GM20431 (cell line): ENCODE measurements around the gene APOA1.
"Not testable (repeated sequence)": the region's sequence is repeated elsewhere in the genome, so short reads cannot be mapped to it uniquely, and the experiment has no call there.

Source experiments
- in situ Hi-C: fragments of 300-500 bp; cut with MseI, MboI; formaldehyde crosslinking; loops from one replicate; pipeline ENCODE4 v1.15.0; 2020; ENCODE audit warnings: low sequenced_read_pairs; ENCODE audit not compliant: unreplicated experiment

The APOA1 gene

GRCh38 chr11:116835791-116836631 lies 1.4 kb downstream of the APOA1 start:
- in situ Hi-C loops = no loop called here

GRCh38 chr11:116835042-116835772 lies 2.2 kb downstream of the APOA1 start:
- in situ Hi-C loops = no loop called here

- in situ Hi-C loops = not testable (repeated sequence)
Observed at GRCh38 chr11:116834535-116835041, 2.8 kb downstream of the APOA1 start.

- in situ Hi-C loops = no loop called here
Observed at GRCh38 chr11:116833816-116834534, 3.4 kb downstream of the APOA1 start.

GRCh38 chr11:116833491-116833815 lies 4.0 kb downstream of the APOA1 start:
- in situ Hi-C loops = no loop called here

GRCh38 chr11:116832350-116833290 lies 4.8 kb downstream of the APOA1 start:
- in situ Hi-C loops = no loop called here

- in situ Hi-C loops = no loop called here
Observed at GRCh38 chr11:116831790-116832349, 5.6 kb downstream of the APOA1 start.

GRCh38 chr11:116830184-116830912 lies 7.1 kb downstream of the APOA1 start:
- in situ Hi-C loops = no loop called here

- in situ Hi-C loops = no loop called here
Observed at GRCh38 chr11:116829525-116830183, 7.8 kb downstream of the APOA1 start, which contains the start of gene APOC3. Gene APOC3, plus strand, starts transcription at chr11:116829907. Its CDS starts 676 bp downstream, at chr11:116830583.

GRCh38 chr11:116828632-116829524 lies 8.5 kb downstream of the APOA1 start:
- in situ Hi-C loops = no loop called here

GRCh38 chr11:116827461-116827860 lies 10.0 kb downstream of the APOA1 start:
- in situ Hi-C loops = no loop called here

GRCh38 chr11:116826751-116827431 lies 10.5 kb downstream of the APOA1 start:
- in situ Hi-C loops = no loop called here

- in situ Hi-C loops = no loop called here
Observed at GRCh38 chr11:116825854-116826750, 11.3 kb downstream of the APOA1 start.

GRCh38 chr11:116825434-116825833 lies 12.0 kb downstream of the APOA1 start:
- in situ Hi-C loops = no loop called here

GRCh38 chr11:116823031-116823843 lies 14.2 kb downstream of the APOA1 start, which contains the start of gene APOA4:
Gene APOA4, minus strand, starts transcription at chr11:116823304. Its CDS starts 113 bp downstream, at chr11:116823191.
- in situ Hi-C loops = no loop called here
